Measurements from ENCODE around the gene GALNT7. TPM values are rescaled to one million over a fixed set of nuclear protein-coding genes. Genes with fewer than 3 reads are reported as not detected.

Gene GALNT7
- total RNA-seq, 1 experiment from 2014 or later = 16.8 TPM

DNA sequence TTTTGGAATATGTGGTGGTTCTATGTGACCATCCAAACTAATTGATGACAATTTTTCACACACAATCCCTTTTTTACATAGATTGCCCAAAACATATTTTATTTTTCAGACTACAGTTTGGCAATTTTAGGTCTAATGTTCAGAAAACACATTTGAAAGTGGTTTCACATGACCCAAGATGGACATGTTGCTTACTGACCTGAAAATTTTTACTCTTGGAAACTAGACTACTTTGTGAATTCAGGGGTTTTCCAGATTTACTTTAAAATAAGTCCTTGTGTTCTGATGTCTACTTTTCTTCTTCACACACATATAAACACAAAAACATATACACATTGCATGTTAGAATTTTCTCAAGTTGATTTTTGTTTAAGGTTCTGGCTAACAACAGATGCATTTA is 86.0 kb downstream of the GALNT7 start:
- Mint-ChIP-seq H3K27ac (ENCODE audit: unreplicated experiment) (no peak overlapping the region), H3K36me3 (ENCODE audit: insufficient read depth, unreplicated experiment) (no peaks in the 10 kb centered on the region), H3K4me1 (ENCODE audit: low read depth, unreplicated experiment) (no peaks in the 10 kb centered on the region), H3K9me3 (ENCODE audit: unreplicated experiment) (no peaks in the 10 kb centered on the region), H3K4me3 (ENCODE audit: unreplicated experiment) (no peak overlapping the region), H3K27me3 (ENCODE audit: insufficient read depth, unreplicated experiment) (no peaks in the 10 kb centered on the region)
- no peaks in the 10 kb centered on the region for H3K36me3 ChIP-seq (ENCODE audit: control insufficient read depth, insufficient read depth, low read length)
- H3K4me3 ChIP-seq (ENCODE audit: low read depth, low read length) = no peak overlapping the region
- no peaks in the 10 kb centered on the region for H3K9me3 ChIP-seq
- H3K4me1 ChIP-seq = no peaks in the 10 kb centered on the region
- ChIA-PET CTCF (no interaction called here), POLR2A (no interaction called here)
- no peak for DNase-seq
- TF ChIP-seq, protein P1, sequence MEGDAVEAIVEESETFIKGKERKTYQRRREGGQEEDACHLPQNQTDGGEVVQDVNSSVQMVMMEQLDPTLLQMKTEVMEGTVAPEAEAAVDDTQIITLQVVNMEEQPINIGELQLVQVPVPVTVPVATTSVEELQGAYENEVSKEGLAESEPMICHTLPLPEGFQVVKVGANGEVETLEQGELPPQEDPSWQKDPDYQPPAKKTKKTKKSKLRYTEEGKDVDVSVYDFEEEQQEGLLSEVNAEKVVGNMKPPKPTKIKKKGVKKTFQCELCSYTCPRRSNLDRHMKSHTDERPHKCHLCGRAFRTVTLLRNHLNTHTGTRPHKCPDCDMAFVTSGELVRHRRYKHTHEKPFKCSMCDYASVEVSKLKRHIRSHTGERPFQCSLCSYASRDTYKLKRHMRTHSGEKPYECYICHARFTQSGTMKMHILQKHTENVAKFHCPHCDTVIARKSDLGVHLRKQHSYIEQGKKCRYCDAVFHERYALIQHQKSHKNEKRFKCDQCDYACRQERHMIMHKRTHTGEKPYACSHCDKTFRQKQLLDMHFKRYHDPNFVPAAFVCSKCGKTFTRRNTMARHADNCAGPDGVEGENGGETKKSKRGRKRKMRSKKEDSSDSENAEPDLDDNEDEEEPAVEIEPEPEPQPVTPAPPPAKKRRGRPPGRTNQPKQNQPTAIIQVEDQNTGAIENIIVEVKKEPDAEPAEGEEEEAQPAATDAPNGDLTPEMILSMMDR (IDR thresholded peaks at IDR 0.05; ENCODE audit: insufficient read depth in 1 of 2, low read depth in 1 of 2, low read length in 1 of 2, severe bottlenecking in 1 of 2, unreplicated experiment in 1 of 2) = no peak
- intact Hi-C loops (cut with micrococcal nuclease; ENCODE audit: unreplicated experiment) = no loop called here
- BruUV-seq (replicated peaks) = no TSS peak
- H3K27me3 ChIP-seq (replicated peaks; ENCODE audit: control insufficient read depth, insufficient read depth, low read length) = no peaks in the 10 kb centered on the region

DNA sequence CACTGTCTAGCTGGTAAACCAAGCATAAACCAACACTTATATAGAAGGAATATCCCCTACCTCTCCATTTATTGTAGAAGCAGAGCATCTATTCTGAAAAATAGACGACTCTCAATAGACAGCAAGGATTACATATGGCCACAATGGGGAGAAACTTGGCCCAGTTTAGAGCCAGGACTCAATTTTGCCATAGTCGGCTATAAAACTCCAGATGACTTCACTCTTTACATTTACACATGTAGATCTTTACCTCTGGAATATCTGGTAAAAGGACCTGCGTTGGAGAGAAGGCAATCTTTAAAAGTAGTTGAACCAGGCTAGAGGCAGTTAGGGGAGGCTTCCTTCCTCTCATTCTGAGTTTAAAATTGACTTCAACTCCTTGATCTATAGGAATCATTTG is 88.2 kb downstream of the GALNT7 start:
- intact Hi-C loops (cut with micrococcal nuclease; ENCODE audit: unreplicated experiment) = loop anchor here (1.0 kb wide), 3 partner anchors 89 to 244 kb away; partner anchors contain the start of gene GALNT7
- Mint-ChIP-seq H3K27me3 (ENCODE audit: insufficient read depth, unreplicated experiment) (no peaks in the 10 kb centered on the region), H3K36me3 (ENCODE audit: insufficient read depth, unreplicated experiment) (no peaks in the 10 kb centered on the region), H3K9me3 (ENCODE audit: unreplicated experiment) (no peaks in the 10 kb centered on the region), H3K27ac (ENCODE audit: unreplicated experiment) (no peak overlapping the region), H3K4me3 (ENCODE audit: unreplicated experiment) (no peak overlapping the region), H3K4me1 (ENCODE audit: low read depth, unreplicated experiment) (no peaks in the 10 kb centered on the region)
- no peak overlapping the region for H3K4me3 ChIP-seq (ENCODE audit: low read depth, low read length)
- no peaks in the 10 kb centered on the region for H3K4me1 ChIP-seq
- ChIA-PET CTCF (interaction anchor here (2.6 kb wide), 1 partner anchor 243 kb away, joined by 25 read pairs; no protein-coding TSS in a partner anchor), POLR2A (no interaction called here)
- H3K27me3 ChIP-seq (replicated peaks; ENCODE audit: control insufficient read depth, insufficient read depth, low read length) = no peaks in the 10 kb centered on the region
- TF ChIP-seq, protein P1 (IDR thresholded peaks at IDR 0.05; ENCODE audit: insufficient read depth in 1 of 2, low read depth in 1 of 2, low read length in 1 of 2, severe bottlenecking in 1 of 2, unreplicated experiment in 1 of 2) = no peak
- no peak for DNase-seq
- no peaks in the 10 kb centered on the region for H3K36me3 ChIP-seq (ENCODE audit: control insufficient read depth, insufficient read depth, low read length)
- no peaks in the 10 kb centered on the region for H3K9me3 ChIP-seq
- no TSS peak for BruUV-seq (replicated peaks)

DNA sequence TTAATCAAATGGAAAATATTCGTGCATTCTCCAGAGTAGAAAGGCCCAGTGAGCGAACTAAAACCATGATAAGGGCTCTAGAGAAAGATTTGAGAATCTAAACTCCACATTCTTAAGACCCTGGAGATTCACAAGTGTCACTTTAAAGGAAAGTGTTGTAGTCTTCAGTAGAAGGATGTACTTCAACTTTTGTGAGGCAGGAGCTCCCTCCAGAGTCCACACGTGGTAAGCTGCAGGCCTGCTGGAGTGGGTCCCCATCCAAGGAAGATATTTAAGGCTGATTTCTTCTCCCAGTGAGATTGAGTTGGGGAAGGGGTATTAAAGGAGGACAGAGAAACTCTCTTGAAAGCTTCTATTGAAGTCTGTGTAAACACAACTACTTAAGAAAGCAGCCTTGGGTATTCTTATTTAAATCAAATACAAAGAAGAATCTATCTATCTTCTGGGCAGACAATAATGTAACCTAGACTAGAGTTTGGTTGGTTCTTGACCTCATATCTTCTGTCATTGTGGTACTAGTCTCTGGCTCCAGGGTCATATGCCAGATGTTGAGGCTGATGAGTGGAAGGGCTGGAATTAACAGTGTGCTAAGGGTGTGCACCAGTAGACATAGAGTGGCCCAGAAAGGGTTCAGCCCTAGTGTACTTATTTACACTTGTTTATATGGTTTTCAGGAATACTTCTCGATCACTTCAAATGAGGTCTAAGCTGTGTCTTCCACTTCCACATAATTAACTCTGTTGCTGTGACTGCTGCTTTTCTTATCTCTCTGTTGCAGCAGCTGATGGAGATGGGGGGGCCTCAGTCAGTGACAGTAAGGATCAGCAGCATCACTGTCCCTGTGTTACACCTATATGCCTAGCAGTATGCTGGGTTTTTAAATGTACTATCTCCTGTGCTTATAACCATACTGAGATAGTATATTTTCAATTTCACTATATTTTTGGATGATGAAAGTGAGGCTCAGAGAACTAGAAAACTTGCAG is 89.4 kb downstream of the GALNT7 start:
- POLR2A ChIA-PET = no interaction called here
- no peak overlapping the region for H3K4me3 Mint-ChIP-seq (ENCODE audit: unreplicated experiment)
- H3K27ac Mint-ChIP-seq (ENCODE audit: unreplicated experiment) = no peak overlapping the region
- Histone ChIP-seq H3K36me3 (ENCODE audit: control insufficient read depth, insufficient read depth, low read length) (no peaks in the 10 kb centered on the region), H3K9me3 (no peaks in the 10 kb centered on the region), H3K27me3 (replicated peaks; ENCODE audit: control insufficient read depth, insufficient read depth, low read length) (no peaks in the 10 kb centered on the region), H3K4me1 (no peaks in the 10 kb centered on the region), H3K4me3 (ENCODE audit: low read depth, low read length) (no peak overlapping the region)
- peak; percentile 53 to 60 for DNase-seq
- no peaks in the 10 kb centered on the region for H3K36me3 Mint-ChIP-seq (ENCODE audit: insufficient read depth, unreplicated experiment)
- no peaks in the 10 kb centered on the region for H3K27me3 Mint-ChIP-seq (ENCODE audit: insufficient read depth, unreplicated experiment)
- TF ChIP-seq, protein P1 (IDR thresholded peaks at IDR 0.05; ENCODE audit: insufficient read depth in 1 of 2, low read depth in 1 of 2, low read length in 1 of 2, severe bottlenecking in 1 of 2, unreplicated experiment in 1 of 2) = peak; percentile 68 to 72
- CTCF ChIA-PET = interaction anchor here (0.7 to 2.6 kb wide), 4 partner anchors 90 to 244 kb away, joined by 3 to 25 read pairs (median 5); partner anchors contain the start of gene GALNT7
- no TSS peak for BruUV-seq (replicated peaks)
- no peaks in the 10 kb centered on the region for H3K4me1 Mint-ChIP-seq (ENCODE audit: low read depth, unreplicated experiment)
- intact Hi-C loops (cut with micrococcal nuclease; ENCODE audit: unreplicated experiment) = loop anchor here (1.0 to 2.0 kb wide), 4 partner anchors 43 to 245 kb away; partner anchors contain the start of gene GALNT7
- no peaks in the 10 kb centered on the region for H3K9me3 Mint-ChIP-seq (ENCODE audit: unreplicated experiment)

Measured in Caco-2 (cell line).